ENCODE data around the gene AQP2.

Gene AQP2

DNA sequence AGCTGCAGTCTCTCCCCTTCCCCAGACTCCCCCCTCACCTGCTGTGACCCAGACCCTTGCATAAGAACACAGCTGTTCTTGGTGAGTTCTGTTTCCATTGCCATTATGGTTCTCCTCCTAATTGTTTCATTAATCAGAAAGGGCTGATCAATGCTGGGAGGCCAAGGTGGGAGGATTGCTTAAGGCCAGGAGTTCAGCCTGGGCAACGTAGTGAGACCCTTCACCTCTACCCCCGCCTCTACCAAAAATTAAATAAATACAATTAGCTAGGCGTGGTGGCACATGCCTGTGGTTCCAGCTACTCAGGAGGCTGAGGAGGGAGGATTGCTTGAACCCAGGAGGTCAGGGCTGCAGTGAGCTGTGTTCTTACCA, 29.6 kb upstream of the AQP2 start:
- no peak for DNase-seq

DNA sequence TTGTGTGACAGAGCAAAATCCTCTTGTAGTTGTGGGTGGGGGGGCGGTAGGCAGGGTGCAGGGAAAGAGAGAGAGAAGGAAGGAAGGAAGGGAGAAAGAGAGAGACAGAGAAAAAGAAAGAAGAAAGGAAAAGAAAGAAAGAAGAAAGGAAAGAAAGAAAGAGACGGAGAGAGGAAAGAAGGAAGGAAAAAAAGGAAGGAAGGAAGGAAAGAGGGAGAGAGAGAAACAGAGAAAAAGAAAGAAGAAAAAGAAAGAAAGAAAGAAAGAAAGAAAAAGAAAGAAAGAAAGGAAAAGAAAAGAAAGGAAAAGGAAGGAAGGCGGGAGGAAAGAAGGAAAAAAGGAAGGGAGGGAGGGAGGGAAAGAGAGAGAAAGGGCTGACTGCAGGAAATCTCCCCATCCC, 29.2 kb upstream of the AQP2 start:
- DNase-seq = no peak

DNA sequence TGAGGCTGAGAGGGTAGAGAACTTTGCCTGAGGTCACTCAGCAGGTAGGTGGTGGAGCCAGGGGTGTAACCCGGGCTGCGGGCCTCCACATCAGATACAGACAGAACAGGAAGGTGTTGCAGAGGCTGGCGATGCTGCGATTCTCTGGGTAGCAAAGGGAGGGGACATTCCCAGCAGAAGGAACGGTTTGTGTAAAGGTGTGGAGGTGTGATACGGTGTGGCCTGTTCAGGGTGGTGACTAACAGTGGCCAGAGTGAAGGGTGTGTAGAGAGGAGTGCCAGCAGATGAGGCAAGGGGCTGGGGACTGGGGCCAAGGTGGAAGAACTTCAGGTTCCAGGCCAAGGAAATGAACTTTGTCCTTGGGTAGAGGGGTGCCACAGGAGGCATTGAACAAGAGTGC, 28.6 kb upstream of the AQP2 start:
- DNase-seq = no peak

DNA sequence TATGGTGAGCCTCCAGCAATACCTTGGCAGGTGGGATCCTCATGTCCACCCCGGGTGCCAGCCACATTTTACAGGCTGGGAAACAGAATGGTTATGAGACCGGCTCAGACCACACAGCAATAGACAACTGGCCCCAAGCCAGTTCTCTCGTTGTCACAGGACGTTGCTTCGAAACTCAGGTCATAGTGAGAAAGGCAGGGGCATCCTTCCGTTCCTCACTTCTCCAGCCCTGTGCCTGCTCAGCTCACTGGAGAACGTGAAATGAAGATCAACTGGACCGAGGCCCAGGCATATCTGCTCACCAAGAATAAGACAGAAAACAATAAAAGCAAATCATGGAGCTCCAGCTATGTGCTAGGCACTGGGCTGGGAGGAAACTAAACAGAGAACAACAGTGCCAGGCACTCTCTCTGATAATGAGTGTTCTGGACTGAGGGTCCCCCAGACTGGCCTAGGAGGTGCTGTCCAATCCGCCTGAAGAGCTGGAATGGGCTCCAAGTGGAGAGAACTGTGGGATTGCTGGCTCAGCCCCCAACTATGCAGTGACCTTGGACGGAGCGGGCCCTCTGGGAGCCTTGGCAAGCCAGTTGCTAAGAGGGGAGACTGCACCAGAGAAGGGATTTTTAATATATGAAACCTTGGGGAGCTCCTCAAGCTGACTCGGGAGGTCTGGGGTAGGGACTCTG, 28.0 kb upstream of the AQP2 start:
- no peak for DNase-seq

DNA sequence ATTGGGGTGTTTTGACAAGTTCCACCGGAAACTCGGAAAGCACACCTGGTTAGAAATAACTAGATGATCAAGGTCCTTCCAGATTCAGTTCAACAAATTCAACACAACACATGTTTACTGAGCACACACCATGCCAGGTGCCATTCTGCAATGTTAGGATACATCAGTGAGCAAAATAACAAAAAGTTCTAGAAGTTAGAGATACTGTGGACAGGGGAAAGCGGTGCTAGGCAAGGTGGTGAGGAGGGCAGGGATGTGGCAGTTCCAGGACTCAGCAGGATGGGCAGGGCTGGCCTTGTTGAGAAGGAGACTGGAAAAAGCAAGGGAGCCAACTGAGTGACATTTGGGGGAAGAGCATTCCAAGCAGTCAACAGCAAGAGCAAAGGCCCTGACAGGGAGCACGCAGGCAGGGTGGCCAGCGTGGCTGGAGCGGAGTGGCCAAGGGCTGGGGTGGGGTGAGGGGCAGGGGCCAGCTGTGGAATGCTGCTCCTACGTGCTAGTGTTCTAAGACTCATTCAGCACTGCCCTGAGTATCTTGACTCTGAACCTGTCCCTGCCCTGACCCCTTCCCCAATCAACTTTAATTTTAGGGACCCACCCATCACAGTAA, 27.4 kb upstream of the AQP2 start:
- no peak for DNase-seq

DNA sequence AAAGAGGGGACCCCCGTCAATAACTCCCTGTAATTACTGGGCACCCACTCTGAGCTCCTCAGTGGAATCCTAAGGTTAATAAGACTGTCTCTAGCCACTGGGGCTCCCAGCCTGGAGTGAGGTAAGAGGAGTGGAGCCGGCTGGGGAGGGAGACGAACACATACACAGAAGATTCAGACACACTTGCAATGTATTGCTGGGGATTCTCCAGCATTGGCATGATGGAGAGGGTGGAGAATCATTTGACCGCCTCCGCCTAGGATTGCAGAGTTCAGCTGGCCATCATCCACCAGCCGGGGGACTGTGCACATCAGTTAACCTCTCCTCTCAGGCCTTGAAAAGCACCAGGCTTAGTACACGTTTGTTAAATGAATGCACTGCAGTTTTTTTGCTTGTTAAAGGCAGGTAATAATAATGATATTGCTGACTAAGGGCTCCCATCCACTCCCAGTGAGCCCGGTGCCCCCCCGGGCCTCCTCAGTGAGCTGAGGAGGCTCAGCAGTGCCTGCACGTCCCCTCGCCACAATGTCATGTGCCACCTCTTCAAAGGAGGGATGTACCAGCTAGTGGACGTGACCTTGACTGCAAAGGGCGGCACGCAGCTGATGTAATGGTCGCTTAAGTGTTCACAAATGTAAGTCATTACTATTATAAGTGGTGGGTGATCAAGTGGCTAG, 26.5 kb upstream of the AQP2 start:
- DNase-seq = no peak

DNA sequence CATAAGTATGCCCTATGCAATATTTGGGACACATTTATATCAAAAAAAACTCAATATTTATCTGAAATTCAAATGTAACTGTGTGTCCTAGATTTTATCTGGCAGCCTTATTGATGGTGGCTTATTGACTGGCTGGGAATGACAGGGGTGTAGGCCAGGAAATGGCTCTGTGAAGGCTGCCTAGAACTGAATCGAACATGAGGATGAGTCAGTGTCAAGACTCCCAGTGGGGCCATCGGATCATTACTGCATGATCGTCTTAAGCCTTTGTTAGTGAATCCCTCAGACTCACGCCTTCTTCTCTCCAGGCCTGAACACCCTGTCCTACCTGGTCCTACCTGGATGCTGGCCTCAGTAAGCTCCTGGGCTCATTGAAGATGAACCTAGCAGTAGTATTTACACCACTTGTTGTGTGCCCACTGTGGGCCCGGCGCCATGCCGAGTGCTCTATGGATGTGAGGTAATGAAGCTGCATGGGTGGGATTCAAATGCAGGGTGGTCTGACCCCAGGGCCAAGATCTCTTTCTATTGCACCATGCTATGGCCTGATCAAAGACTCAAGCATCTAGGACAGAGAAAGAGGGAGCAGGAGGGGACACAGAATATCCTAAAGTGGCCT, 25.8 kb upstream of the AQP2 start:
- DNase-seq = no peak

DNA sequence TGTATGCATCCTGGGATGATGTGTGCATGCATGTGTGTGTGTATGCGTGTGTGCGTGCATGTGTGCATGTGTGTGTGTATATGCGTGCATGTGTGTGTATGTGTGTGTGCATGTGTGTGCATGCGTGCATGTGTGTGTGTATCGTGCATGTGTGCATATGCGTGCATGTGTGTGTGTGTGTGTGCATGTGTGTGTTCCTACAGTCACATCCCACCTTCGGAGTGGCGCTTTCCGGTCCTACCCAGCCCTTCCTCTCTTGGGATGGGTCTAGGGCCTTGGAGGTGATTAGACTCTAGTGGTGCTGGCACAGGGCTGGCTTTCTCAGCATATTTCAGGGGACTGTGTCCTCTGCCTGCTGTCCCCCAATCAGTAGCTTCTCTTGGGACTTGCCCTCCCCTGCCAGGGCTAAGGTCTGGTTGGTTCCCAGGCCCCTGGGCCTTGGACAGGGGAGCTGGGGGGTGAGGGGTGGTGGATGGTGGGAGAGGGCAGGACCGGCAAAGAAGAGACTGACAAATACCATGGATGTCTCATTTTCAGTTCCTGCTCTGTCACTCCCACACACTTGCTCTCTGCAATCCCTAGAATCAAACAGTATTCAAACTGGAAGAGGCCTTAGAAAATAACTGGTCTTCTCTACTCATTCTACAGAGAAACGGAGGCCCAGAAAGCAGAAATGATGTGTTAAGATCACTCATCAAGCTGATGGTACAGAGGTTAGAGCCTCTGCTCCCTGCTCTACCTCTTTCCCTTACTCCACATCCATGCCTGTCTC, 24.9 kb upstream of the AQP2 start:
- no peak for DNase-seq

DNA sequence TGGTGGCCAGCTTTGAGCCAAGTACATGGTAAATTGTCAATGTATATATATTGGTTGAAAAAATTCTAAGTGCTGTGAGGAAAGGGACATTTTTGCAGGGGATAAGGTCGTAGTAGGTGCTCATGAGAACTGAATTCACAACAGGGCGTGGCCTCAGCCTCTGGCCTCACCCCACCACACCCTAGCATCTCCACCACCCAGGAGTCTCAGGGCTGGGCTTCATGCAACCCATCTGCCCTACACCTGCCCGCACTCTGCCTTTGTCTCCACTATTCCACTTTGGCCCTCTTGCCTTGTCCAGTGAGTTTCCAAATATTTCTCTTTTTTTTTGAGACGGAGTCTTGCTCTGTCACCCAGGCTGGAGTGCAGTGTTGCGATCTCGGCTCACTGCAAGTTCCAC, 22.1 kb upstream of the AQP2 start:
- no peak for DNase-seq

DNA sequence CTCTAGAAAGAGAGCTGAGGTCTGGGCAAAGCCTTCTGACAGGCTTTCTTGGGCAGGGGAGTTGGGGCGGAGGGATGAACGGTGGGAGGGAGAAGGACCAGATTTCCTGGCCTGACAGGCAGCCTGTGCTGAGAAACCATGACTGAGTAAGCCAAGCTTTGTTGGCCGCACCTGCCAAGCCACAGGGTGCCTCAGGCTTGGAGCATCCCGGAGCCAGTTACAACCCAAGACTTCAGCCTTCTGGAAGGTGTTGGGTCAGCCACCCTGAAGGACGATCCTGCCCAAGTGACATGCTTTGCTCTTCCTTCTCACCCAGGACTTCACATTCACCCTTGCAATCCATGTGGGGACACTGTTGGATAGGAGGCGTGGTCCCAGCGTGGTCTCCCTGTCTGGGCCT, 21.0 kb upstream of the AQP2 start:
- DNase-seq = no peak

DNA sequence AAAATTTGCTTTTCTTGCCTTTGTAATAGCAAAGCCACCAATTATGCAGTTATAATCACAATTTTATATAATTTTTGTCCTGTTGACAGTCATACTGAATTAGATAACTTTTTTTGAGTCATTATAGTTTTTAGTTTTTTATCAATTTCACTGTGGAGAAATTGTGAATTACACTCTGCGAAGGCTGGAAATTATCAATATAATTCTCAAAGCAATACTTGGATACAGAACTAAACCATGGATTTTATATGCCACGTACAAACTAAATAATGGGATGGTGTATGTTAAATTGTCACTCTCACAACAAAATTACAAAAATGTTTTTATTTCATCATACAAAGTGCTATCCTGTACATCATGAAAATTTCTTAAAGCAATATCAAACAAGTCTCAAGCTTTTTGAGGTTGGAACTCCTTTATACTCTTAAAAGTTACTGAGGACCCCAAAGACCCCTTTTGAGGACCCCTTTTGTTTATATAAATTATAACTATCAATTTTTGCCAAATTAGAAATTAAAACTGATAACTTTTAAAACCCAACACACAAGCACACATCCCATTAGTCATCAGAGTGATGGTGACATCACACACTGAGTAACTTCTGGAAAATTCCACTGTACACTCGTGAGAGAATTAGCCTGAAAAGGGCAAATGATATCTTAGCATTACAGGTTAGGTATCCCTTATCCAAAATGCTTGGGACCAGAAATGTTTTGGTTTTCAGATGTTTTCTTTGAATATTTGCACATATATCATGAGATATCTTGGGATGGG, 19.8 kb upstream of the AQP2 start:
- no peak for DNase-seq

DNA sequence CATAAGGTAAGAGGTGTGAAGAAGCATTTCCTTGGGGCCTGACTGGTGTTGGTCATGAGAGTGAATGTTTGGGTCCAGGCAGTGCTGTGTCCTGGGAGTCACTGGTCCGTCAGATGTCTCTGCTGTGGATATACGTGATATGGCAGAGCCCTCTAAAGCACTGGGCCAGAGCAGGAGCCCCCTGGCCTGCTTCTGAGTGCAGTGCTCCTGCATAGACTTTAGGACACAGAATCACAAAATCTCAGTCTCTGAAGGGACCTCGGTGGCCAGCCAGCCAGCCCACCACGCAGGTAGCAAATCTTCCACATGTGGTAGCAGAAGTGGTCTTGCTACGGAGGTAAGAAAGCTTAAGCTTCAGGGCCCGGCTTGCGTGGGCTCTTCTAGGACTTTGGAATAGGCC, 18.5 kb upstream of the AQP2 start:
- DNase-seq = no peak

DNA sequence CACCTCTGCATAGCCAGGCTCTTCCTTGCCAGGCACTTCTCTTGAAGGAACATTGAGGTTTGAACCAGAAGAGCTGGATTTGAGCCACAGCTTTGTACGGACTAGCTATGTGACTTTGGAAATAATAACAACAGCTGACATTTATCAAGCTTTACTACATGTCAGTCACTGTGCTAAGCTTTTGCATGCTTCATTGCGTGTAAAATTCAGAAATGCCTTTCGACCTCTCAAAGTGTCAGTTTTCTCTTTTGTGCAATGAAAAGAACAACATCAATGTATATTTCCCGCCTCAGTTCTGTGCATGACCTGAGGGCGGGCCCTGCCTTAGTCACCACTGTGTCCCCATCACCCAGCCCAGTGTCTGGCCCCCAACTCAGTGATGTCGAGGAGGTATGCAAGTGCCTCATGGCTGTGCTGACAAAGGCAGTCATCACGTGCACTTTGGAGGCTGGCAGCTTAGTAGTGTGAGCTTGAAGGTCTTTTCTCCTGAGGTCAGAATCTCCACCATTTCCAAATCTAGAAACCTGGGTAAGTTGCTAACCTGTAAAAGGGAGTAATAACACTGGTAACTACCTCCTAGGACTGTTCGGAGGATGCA, 17.9 kb upstream of the AQP2 start:
- DNase-seq = no peak

DNA sequence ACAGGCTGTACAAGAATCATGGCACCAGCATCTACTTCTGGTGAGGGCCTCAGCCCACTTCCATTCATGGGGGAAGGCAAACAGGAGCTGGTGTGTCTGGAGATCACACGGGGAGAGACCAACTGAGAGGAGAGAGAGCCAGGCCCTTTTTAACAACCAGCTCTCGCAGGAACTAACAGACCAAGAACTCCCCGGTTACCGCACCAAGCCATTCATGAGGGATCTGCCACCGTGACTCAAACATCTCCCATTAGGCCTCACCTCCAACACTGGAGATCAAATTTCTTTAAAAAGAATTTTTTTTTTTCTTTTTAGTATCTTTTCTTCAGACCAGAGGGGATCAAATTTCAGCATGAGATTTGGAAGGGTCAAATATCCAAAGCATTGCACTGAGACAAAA, 16.7 kb upstream of the AQP2 start:
- no peak for DNase-seq

DNA sequence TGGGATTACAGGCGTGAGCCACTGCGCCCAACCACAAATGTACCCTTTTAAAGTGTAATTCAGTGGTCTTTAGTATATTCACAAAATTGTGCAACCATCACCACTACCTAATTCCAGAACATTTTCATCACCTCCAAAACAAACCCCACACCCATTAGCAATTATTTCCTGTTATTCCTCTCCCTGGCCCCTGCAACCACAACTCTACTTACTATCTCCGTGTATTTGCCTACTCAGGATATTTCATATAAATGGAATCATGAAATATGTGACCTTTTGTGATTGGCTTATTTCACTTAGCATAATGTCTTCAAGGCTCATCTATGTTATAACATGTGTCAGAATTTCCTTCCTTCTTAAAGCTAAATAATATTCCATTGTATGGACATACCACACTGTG, 16.0 kb upstream of the AQP2 start:
- DNase-seq = no peak

DNA sequence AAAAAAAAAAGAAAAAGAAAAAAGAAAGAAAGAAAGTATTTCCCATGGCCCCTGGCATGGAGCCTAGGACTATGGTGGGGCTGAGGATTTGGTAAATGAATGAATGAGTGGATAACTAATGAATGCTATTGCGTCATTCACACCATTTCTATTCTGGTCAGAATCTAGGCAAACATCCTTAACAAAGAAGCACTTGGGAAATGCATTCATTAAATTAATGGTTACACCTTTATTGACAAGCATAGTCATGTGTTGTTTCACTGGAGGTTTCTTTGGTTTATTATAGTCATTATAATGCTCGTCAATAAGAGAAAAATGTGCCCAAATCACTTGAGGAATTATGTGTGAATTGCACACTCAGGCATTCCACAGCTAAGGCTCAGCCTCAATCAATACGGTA, 13.6 kb upstream of the AQP2 start:
- DNase-seq = no peak

DNA sequence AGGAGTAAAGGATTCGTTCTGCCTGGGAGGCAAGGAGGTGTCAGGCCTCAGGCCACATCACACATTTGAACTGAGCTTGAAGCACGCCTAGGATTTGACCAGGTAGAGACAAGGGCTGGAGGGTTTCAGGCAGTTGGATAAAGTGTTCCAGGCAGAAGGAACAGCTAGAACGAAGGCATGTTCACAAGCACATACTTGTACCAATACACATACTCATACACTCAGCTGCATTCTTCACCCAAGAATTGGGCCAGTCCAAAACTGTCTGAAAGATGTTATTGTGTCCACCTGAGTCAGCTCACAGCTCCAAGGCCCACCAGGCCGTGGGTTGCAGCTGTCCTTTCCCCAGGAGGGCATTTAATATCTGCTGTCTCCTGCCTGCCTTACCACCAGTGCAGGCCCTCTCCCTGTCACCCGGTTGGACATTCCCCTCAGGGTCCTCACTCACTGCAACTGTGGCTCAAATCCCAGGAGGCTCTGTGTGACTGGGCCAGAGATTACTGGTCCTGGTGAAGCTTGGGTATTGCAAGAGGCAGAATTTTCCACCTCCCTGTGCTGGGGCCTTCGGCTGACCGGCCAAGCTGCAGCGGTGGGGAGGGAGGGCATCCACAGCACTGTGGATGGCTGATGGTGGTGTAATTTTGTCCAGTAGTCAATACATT, 12.8 kb upstream of the AQP2 start:
- no peak for DNase-seq

DNA sequence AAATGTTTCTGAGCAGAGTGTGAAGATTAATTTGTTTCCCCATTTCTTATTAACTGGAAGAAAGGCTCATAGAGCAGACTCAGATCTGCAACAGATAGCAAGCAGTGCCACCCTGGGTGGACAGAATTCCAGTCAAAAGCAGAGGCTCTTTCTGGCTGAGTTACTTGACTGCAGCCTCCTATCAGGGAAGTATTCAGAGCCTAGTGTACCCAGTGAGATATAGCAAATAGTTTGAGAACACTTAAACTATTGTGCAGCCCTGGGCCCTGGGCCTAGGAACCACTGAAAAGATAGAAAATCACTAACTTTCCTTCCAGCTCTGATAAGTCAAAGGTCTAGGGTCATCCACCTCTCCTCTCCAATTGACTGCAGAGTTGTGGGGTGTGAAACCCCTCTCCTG, 11.2 kb upstream of the AQP2 start:
- DNase-seq = no peak

DNA sequence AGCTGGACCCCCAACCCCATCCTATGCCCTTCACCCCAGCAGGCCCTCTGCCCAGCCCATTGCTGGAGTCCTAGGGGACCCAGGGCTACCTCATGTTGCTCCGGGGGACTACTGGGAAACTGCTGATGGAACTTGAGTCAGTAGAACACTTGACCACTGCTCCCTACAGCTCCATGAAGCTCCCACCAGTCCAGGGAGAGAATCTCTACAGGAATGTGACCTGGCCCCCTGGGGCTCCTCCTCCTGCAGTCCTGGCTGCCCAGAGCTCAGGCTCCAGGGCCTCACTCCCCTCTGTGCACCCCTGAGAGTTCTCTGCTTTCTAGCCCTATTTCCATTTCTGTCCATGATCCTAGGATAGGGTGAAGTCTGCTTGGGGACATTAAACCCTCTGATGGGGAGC, 10.8 kb upstream of the AQP2 start:
- DNase-seq = no peak

DNA sequence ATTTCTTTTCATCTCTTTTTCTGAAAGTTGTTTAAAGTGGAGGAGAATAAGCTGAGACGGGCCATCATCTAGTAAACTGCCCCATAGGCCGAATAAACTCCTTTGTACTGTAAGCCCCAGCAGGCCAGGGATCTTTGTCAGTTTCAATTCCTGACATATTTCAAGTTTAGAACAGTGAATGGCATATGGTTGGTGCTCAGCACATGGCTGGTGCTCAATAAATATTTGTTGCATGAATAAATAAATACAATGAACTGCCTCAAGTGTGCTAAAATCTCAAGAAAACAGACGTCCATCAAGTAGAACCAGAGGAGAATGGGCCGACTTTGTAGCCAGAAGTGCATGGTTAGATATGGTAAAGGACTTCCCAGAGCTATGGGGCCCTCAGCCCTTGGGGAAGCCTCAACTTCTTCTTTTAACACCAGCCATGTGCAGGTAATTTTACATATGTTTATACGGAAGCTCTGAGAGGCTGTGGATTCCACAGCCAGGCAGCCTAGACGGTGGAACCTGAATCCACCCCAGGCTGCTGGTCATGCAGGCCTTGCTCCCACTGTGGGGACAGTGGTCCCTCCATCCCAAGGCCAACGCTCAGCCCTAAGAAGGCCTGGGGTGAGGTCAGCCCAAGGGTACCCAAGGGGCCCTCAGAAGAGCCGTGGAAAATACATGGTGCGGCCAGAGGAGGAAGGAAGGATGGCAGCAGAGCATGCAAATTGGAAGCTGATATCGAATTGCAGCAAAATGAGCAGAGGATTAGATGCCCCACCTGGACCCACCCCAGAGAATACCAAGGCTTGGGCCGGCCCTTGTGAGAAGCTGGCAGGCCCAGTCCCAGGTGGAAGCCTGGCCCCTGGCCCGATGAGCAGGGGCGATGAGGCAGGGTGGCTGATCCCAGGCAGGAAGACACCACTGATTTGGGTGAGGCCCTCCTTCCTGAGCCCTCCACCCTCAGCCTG, 8.7 kb upstream of the AQP2 start:
- no peak for DNase-seq

DNA sequence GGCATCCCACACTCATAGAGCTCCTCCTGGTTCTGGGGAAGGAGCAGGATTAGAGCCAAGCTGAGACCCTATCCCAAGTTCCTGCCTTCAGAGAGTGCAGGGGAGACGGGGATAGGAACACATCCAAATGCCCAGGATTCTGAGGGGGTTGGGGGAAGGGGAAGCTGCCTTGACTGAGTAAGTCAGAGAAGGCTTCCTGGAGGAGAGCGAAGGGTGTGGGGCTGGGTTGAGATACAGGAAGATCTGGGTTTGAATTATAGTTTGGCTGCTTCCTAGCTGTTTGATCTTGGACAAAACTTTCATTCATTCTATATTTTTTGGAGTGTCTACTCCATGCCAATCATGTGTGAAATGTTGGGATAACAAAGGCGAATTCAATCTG, 8.0 kb upstream of the AQP2 start:
- no peak for DNase-seq

Data from stimulated activated CD4-positive, alpha-beta T cell treated with anti-CD3 and anti-CD28 coated beads, Interleukin-12 subunit alpha, Interleukin-12 subunit beta, amount 100 ng/mL, for 4 hours (primary cell).